GM18520 (cell line): Measurements from ENCODE around the gene KERA.

Source experiments
- ATAC-seq: cut with Tn5 transposase; IDR thresholded peaks from one replicate; pipeline ENCODE4 v1.9.1; 2021; ENCODE audit not compliant: unreplicated experiment

KERA gene

GRCh38 chr12:91074154-91074709, 16.4 kb upstream of the KERA start:
- ATAC-seq = no peak

- ATAC-seq = no peak
These were observed 15.6 kb upstream of the KERA start for GRCh38 chr12:91073426-91073825.

DNA sequence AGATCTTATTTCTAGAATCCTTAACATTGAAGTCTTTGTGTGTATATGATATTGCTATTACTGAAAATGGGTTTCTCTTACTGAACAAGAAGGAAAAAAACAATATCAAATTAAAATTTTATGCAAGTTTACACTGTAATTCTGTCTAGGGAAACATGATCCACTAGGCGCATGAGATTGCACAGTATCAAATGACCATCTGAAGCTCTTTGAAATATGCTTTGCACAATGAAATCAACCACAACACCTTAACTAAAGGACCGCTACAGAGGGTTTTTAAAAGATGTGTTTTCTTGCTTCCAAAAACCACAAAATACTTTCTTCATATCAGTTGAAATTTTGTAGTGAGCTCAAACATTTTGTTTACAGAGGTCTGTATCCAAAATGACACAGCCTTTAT, 15.1 kb upstream of the KERA start:
- no peak for ATAC-seq

- ATAC-seq = no peak
These were observed 13.1 kb upstream of the KERA start for GRCh38 chr12:91070936-91071335.

GRCh38 chr12:91065396-91065795, 7.6 kb upstream of the KERA start:
- ATAC-seq = no peak

DNA sequence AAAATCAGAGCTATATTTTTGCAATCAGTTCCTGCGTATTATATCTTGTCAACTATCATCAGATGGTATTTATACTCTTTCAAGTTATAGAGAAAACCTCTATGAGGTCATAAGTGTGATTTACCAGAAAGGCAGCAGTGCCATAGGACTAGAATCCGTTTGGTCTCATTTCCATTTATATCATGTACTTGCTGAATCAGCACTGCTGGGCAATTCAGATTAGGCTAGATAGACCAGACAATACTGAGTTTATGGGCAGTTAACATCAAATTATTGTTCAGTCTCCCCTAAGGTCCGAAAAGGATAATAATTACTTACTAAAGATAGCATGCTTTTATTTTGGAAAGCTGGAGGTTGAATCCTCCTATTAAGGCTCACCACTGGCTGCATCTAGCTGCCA, 6.8 kb upstream of the KERA start:
- ATAC-seq = no peak

DNA sequence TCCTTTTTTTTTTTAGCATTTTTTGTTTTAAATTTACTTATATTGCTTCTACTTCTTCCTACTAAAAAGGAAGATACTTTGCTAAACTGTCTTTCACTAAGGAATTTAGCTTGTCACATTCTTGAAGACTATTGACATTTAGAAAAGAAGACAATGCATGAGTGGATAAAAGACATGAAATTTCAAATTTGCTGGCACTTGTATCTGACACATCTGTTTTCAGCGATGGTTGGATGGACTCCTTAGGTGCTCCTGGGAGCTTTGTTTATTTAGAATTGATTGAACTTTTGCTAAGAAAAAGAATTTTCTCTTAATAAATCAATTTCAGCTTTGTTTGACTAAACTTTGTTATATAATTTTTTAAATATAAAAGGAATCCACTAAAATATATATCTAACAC, 3.3 kb upstream of the KERA start:
- ATAC-seq = no peak

DNA sequence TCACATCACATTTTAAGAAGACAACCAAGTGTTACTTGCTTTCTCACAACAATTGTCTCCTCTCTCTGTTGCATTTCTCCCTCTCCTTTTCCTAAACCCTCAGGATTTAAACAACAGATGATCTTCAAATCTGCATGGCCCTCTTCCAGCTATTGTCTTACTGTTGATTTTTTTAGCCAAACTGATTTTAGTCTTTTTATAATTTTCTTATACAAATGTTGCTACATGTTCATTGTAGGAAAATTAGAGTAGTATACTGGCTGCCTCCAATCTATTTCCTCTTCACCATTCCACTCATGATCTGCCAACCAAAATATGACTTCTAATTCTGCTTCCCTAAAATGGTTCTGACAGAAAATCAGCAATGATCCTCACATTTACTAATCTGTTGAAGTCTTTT, 1.4 kb upstream of the KERA start:
- no peak for ATAC-seq

GRCh38 chr12:91058786-91059185, 962 bp upstream of the KERA start:
- ATAC-seq = no peak

GRCh38 chr12:91056488-91056887, 1.3 kb downstream of the KERA start:
- no peak for ATAC-seq

DNA sequence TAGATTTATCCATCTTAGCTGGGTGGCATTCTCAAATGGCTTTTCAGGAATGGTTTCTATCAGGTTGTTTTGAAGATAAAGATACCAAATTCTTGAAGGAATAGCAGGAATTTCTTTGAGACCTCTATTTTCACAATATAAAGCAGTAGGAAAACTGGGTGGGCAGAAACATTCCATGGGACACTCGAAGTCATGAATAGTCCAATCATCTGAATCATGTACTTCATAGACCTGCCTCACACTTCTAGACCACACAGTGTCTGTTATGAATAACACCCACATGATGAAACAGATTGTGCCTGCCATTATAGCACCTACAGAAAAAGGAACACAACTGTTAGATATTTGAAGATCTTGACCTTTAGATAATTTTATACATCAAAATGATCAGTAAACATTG, 1.8 kb downstream of the KERA start:
- ATAC-seq = no peak

DNA sequence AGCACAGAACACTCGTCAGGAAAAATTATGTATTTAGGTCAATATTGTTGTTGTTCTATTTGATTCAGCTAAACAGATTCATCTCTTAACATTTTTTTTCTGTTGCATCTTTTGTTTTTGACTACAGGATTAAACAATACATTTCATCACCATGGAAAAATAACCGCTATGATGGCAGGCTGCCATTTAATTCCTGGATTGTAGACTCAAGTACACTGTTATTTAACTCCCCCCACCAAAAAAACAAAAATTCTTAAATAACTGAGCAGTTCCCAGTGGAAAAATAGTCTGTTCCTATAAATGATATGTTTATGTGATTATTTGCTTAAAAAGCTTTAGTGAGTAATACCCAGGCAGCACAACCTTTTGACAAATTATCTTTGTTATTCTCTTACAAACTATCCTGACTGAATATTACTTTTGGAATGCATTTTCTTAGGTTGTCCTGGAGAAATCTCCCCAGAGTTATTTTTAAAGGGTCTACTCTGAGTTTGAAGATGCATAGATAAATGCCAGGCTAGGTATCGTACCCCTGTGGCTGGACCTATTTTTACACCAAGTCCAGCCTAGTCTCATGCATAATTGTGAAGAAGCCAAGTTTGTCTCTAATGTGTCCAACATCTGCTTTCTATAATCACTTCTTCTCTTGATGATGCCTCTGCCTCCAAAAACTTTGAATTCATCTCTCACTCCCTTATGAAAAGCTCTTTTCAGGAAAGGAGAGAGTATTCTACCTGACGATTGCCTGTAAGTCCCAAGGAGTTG, 3.7 kb downstream of the KERA start:
- no peak for ATAC-seq

DNA sequence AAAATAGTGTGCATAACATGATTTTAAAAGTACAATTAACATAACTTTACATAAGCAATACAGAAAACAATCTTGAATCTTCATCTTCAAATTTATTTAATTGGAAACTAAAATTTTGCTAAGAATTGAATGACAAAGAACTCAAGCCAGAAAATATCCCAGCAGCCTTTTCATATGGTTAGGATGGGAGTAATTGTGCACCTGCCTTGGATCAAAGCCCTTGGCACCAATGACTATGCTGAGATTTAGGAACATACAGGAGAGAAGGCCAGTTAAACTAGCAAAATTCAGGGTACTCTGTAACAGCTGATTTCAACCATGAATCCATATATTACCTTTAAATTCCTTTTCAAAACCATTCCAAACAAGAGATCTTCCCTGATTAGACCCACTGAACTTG, 5.8 kb downstream of the KERA start:
- ATAC-seq = no peak

GRCh38 chr12:91044586-91044985, 13.2 kb downstream of the KERA start:
- no peak for ATAC-seq

GRCh38 chr12:91043408-91043807, 14.4 kb downstream of the KERA start:
- no peak for ATAC-seq

- ATAC-seq = no peak
These were observed 17.6 kb downstream of the KERA start for GRCh38 chr12:91040096-91040755.

DNA sequence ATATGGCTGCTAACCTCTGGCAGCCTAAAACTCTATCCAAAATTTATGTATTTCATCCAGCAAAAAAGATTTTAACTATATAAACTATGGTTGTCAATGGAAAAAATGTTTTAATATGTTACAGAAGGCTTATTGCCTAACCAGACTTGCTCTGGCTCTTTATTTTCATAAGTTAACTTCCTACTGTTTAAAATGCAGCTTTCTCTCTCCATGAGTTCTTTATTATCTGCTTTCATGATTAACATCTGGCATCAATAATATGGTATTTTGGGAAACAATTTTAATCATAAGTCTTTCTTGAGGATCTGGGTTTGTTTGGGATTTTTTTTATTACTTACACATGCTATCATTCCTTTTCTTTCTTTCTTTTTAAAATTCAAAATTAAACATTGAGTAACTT, 20.5 kb downstream of the KERA start:
- ATAC-seq = no peak

DNA sequence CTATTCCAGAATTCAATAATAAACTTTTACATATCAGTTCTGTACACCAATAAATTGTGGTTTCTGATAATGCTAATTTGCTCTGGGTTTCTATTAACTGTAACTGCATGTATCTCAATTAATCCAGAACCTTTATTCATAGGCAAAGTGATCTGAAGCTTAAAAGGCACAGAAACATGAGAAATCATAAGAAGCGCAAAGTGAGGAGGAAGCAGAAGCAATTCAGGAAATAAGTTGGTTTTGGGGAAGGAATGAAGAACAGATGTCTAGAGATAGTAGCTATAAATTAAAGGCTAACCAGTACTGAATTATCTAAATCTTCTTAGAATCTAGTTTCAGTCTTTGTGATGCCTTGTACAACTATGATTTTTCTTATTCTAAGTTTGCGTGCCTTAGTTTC, 24.6 kb downstream of the KERA start:
- ATAC-seq = no peak

DNA sequence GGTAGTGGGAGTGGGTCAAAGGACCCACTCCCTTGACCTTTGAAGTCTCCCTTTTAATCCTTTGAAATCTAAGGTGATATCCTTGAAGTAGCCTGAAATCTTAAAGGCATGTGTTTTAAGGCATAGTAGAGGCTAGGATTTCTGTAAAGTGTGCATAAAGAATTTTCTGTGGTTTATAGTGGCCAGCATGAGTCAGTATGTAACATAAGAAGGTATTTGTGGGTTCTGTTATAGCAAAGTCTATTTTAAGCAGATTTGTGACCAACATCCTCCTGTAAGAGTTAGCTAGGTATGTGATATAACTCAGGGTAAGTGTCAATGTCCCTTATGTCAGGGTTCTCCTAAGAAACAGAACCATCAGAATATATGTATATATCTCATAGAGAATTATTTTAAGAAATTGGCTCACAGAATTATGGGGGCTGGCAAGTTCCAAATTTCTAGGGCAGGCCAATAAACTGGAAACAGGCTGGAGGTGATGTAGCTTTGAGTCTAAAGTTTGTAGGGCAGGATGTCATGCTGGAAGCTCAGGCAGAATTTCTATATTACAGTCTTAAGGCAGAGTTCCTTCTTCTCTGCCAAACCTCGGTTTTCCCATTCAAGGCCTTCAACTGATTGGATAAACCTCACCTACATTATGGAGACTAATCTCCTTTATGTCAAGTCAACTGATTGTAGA, 34.4 kb downstream of the KERA start:
- ATAC-seq = peak; percentile 61

DNA sequence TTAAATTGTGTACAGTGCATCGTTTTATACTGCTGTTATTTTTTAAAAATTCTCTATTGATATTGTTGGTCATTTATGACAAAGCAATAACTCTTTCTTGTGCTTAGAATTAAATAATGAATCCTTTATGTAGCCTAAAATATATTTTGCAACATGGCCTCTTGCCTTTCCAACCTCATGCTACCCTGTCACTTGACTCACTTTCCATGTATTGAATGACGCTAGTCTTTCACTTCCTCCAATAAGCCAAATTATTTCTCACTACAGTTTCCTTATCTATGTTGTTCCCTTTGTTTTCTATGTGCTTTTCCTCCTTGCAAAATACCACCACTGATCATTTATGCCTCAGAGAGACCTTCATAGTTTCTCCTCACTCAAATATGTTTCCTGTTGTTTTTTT, 36.7 kb downstream of the KERA start:
- no peak for ATAC-seq

- ATAC-seq = no peak
These were observed 38.4 kb downstream of the KERA start for GRCh38 chr12:91019455-91019854.
